GM12878 (cell line): Measurements from ENCODE around the gene C10orf90. TPM values are rescaled to one million over a fixed set of nuclear protein-coding genes. Genes with fewer than 3 reads are reported as not detected.

Source experiments
- ATAC-seq: fragments of 200-7000 bp; cut with Tn5 transposase; 3 replicates; pipeline ENCODE4 v1.9.1; 2020; ENCODE audit warnings: mild to moderate bottlenecking, moderate library complexity
- BruUV-seq: library from RNA; stranded (reverse); fragments of 400-500 nt; replicated peaks from 2 replicates; lab custom pipeline; 2021; lab: Mats Ljungman, UMichigan
- CTCF ChIA-PET: fragments of 300-600 bp; sonication (Branson Sonifier 250); formaldehyde crosslinking; extraction: SDS; loops from one replicate; lab custom pipeline; 2021; ENCODE audit warnings: inconsistent platforms; lab: Yijun Ruan, JAX
- POLR2A ChIA-PET: fragments of 350-600 bp; formaldehyde crosslinking; extraction: SDS; loops from one replicate; lab custom pipeline; 2021; ENCODE audit warnings: inconsistent platforms; lab: Charles Lee
- RAD21 ChIA-PET: fragments of 300-600 bp; sonication (Branson Sonifier 250); formaldehyde crosslinking; loops from one replicate; lab custom pipeline; 2023; ENCODE audit warnings: antibody characterized with exemption; ENCODE audit not compliant: unreplicated experiment; lab: Charles Lee
- SMC1A ChIA-PET: fragments of 300-600 bp; sonication (Branson Sonifier 250); formaldehyde crosslinking; loops from one replicate; lab custom pipeline; 2023; ENCODE audit not compliant: unreplicated experiment, uncharacterized antibody; lab: Charles Lee
- DNase-seq: peaks from one replicate; pipeline ENCODE4 v3.0.0-alpha.2; 2011; ENCODE audit warnings: low read depth, low spot score
- FAIRE-seq: peaks from 3 replicates; lab custom pipeline; 2011; peaks lifted over from hg19 to GRCh38; lab: Jason Lieb, UNC
- H2AFZ ChIP-seq: 2 replicates; pipeline ENCODE4 v1.6.0; 2011; ENCODE audit warnings: low read depth, low read length, control low read depth; ENCODE audit not compliant: control insufficient read depth
- H3K27ac ChIP-seq: 2 replicates; pipeline ENCODE4 v1.5.1; 2011; ENCODE audit warnings: control low read depth; ENCODE audit not compliant: control insufficient read depth, insufficient read depth
- H3K27me3 ChIP-seq, 2 experiments: replicated peaks in 1 of 2; 2 replicates each; pipeline versions ENCODE4 v1.6.0 to v1.6.1; 2011; ENCODE audit warnings: low read length in 1 of 2; ENCODE audit not compliant: control insufficient read depth in 2 of 2, insufficient read depth in 2 of 2
- H3K36me3 ChIP-seq, 2 experiments: 2 replicates each; pipeline ENCODE4 v1.5.1; 2011; ENCODE audit warnings: low read length in 1 of 2; ENCODE audit not compliant: control insufficient read depth in 2 of 2, insufficient read depth in 2 of 2
- H3K4me1 ChIP-seq: 2 replicates; pipeline ENCODE4 v1.6.1; 2011; ENCODE audit warnings: mild to moderate bottlenecking, low read length, moderate library complexity, mixed read lengths; ENCODE audit not compliant: control insufficient read depth, insufficient read depth
- H3K4me2 ChIP-seq: 2 replicates; pipeline ENCODE4 v1.6.0; 2011; ENCODE audit warnings: control low read depth; ENCODE audit not compliant: control insufficient read depth, insufficient read depth
- H3K4me3 ChIP-seq: fragments of 200-600 bp; sonication (generic); 2 replicates; pipeline ENCODE4 v1.5.1; 2016
- H3K79me2 ChIP-seq: 2 replicates; pipeline ENCODE4 v1.6.0; 2011; ENCODE audit warnings: low read length; ENCODE audit not compliant: control insufficient read depth, insufficient read depth
- H3K9ac ChIP-seq: 2 replicates; pipeline ENCODE4 v1.8.0; 2011; ENCODE audit warnings: low read length, control low read depth, mixed read lengths; ENCODE audit not compliant: control insufficient read depth, insufficient read depth
- H3K9me3 ChIP-seq: replicated peaks from 3 replicates; pipeline ENCODE4 v1.5.1; 2011; ENCODE audit warnings: mild to moderate bottlenecking, low read length; ENCODE audit not compliant: control insufficient read depth, insufficient read depth
- H4K20me1 ChIP-seq: 2 replicates; pipeline ENCODE4 v1.6.0; 2011; ENCODE audit not compliant: control insufficient read depth, insufficient read depth
- CREM ChIP-seq: IDR thresholded peaks from 2 replicates; pipeline ENCODE4 v1.6.1; 2014; ENCODE audit warnings: antibody characterized with exemption, low read depth
- E4F1 ChIP-seq: fragments of 450-650 bp; IDR thresholded peaks from 2 replicates; pipeline ENCODE4 v1.6.1; 2018; ENCODE audit warnings: borderline replicate concordance, mild to moderate bottlenecking; ENCODE audit not compliant: partially characterized antibody
- EP300 ChIP-seq, 2 experiments: fragments of 150-350 bp in 1 of 2; IDR thresholded peaks; 2 replicates each; pipeline ENCODE4 v1.6.1; 2011 to 2012; ENCODE audit warnings: low read depth in 2 of 2, low read length in 2 of 2, borderline replicate concordance in 1 of 2, improper control_type of control experiment in 1 of 2, inconsistent platforms in 1 of 2; ENCODE audit not compliant: control insufficient read depth in 1 of 2
- GABPA ChIP-seq: IDR thresholded peaks from 2 replicates; pipeline ENCODE4 v1.6.1; 2014; ENCODE audit warnings: antibody characterized with exemption, low read depth, mild to moderate bottlenecking, inconsistent platforms
- IRF5 ChIP-seq: fragments of 450-650 bp; IDR thresholded peaks from 2 replicates; pipeline ENCODE4 v1.6.1; 2017; ENCODE audit warnings: borderline replicate concordance
- JUNB ChIP-seq: IDR thresholded peaks from 2 replicates; pipeline ENCODE4 v1.6.1; 2016; ENCODE audit warnings: antibody characterized with exemption, mild to moderate bottlenecking
- MAX ChIP-seq: IDR thresholded peaks from 2 replicates; pipeline ENCODE4 v1.6.1; 2012; ENCODE audit warnings: low read depth, low read length, improper control_type of control experiment
- MTA2 ChIP-seq: fragments of 450-650 bp; IDR thresholded peaks from 2 replicates; pipeline ENCODE4 v1.6.1; 2016; ENCODE audit warnings: low read depth, mild to moderate bottlenecking, moderate library complexity
- MYC ChIP-seq: IDR thresholded peaks from 2 replicates; pipeline ENCODE4 v1.6.1; 2011; ENCODE audit warnings: mild to moderate bottlenecking, low read length, moderate library complexity, inconsistent platforms; ENCODE audit not compliant: insufficient read depth, insufficient replicate concordance, insufficient read length, severe bottlenecking
- RAD51 ChIP-seq: fragments of 450-650 bp; IDR thresholded peaks from 2 replicates; pipeline ENCODE4 v1.6.1; 2016; ENCODE audit warnings: moderate library complexity, mild to moderate bottlenecking, inconsistent platforms
- SMAD1 ChIP-seq: fragments of 450-650 bp; IDR thresholded peaks from 2 replicates; pipeline ENCODE4 v1.6.1; 2018; ENCODE audit warnings: mild to moderate bottlenecking, low read depth; ENCODE audit not compliant: partially characterized antibody
- SRF ChIP-seq, 2 experiments: IDR thresholded peaks; 2 replicates each; pipeline ENCODE4 v1.6.1; 2011; ENCODE audit warnings: low read depth in 2 of 2, low read length in 2 of 2, mild to moderate bottlenecking in 1 of 2, moderate library complexity in 1 of 2
- TARDBP ChIP-seq: IDR thresholded peaks from 2 replicates; pipeline ENCODE4 v1.6.1; 2016; ENCODE audit warnings: borderline replicate concordance
- ZBED1 ChIP-seq: IDR thresholded peaks from 2 replicates; pipeline ENCODE4 v1.6.1; 2016; ENCODE audit warnings: borderline replicate concordance
- ZNF384 ChIP-seq: IDR thresholded peaks from 2 replicates; pipeline ENCODE4 v1.6.1; 2012; ENCODE audit warnings: low read depth, mild to moderate bottlenecking, low read length, improper control_type of control experiment, borderline replicate concordance
- WGBS: methylation state at CpG from one replicate; pipeline ENCODE4 v1.1.6; 2016; ENCODE audit warnings: low lambda C conversion rate; ENCODE audit not compliant: insufficient replicate concordance, insufficient coverage; ENCODE audit errors: missing lambda C conversion rate; 5-methylcytosine and 5-hydroxymethylcytosine counted together
- in situ Hi-C: fragments of 300-500 bp; cut with MboI; formaldehyde crosslinking; loops from 9 replicates; pipeline ENCODE4 v1.14.3; 2018; ENCODE audit warnings: mixed read lengths
- intact Hi-C: fragments of 100-400 bp; cut with micrococcal nuclease; formaldehyde crosslinking; loops from one replicate; pipeline ENCODE4 v1.14.2; 2022; ENCODE audit not compliant: unreplicated experiment
- polyA plus RNA-seq, 11 experiments: library from polyadenylated mRNA; depleted of rRNA in 4 of 11; unstranded in 6 of 11; stranded (reverse) in 5 of 11; fragments of >200 nt; fragmentation: Nextera tagmentation in 4 of 11; fragmentation: Illumina TruSeq in 1 of 11; extraction: Ambion mirVana in 4 of 11; extraction: Trizol in 1 of 11; gene quantifications; 1 replicate in 1 of 11; 2 replicates in 10 of 11; pipeline versions ENCODE4 v1.2.1 to v1.2.3, GENCODE V29; 2011 to 2016; ENCODE audit warnings: inconsistent platforms in 2 of 11, missing spikeins in 2 of 11, low read depth in 1 of 11
- total RNA-seq, 4 experiments: library from RNA; depleted of rRNA in 3 of 4; stranded (reverse); fragments of >200 nt in 3 of 4; fragmentation: Illumina TruSeq in 1 of 4; extraction: Trizol in 1 of 4; gene quantifications; 2 replicates each; pipeline versions ENCODE4 v1.2.1 to v1.2.3, GENCODE V29; 2013 to 2021
- TF ChIP-seq, protein P1 (sequence below): IDR thresholded peaks from 2 replicates; pipeline ENCODE4 v1.6.1; 2011; ENCODE audit warnings: low read depth, mild to moderate bottlenecking, low read length, moderate library complexity, borderline replicate concordance; ENCODE audit errors: extremely low read depth

C10orf90 gene
- total and polyA plus RNA-seq, 10 of the 15 experiments (the other 5 are each of a cell fraction or from before 2014, with no cell fraction given): 0.04 TPM; not detected in 9

DNA sequence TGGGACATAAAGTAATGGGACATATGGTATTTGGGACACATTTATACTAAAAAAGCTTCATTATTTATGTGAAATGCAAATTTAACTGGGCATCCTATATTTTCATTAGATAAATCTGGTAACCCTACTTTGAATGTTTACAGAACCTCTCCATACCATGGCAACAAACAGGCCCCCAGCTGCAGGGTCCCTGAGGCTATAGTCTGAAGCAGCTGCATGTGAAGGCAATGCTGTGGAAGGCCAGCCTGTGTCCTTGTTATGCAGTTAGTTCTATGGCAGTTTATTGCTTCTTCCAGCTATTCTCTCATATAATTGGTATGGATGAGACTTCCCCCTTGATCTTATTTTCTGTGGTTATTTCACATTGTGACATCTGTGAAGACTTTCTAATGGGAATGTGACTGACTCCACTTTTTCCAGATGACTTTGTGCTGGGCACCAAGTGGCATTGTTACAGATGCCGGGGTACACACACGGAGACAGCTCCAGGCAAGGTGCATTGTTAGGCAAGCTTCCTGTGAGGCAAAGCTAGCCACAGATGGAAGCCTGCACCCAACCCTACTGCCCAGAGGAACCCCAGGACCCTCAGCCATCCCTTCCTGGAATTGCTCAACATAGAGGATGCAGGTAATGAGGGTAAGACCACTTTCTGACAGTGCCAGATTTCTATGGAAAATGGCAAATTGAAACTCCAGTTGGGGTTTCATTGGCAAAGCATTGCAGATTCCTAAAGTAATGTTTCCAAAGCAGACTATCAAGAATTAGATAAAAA, 232.7 kb downstream of the C10orf90 start:
- ATAC-seq (no peak), FAIRE-seq (no peak), DNase-seq (no peak)
- RAD21 ChIA-PET: no interaction called here
- Histone ChIP-seq H2AFZ (no peak overlapping the region), H3K79me2 (no peaks in the 10 kb centered on the region), H3K9ac (no peak overlapping the region), H3K36me3 (no peaks in the 10 kb centered on the region), H3K4me2 (no peak overlapping the region), H3K4me1 (no peaks in the 10 kb centered on the region), H3K9me3 (no peaks in the 10 kb centered on the region), H3K27me3 (no peaks in the 10 kb centered on the region), H3K27ac (no peak overlapping the region), H3K4me3 (no peak overlapping the region), H4K20me1 (no peaks in the 10 kb centered on the region)
- SMC1A ChIA-PET: no interaction called here
- CTCF ChIA-PET: no interaction called here
- TF ChIP-seq TARDBP (no peak), SRF (IDR thresholded peaks at IDR 0.05; ENCODE audit: low read depth in 2 of 2, low read length in 2 of 2) (no peak), GABPA (no peak), JUNB (no peak), SMAD1 (no peak), RAD51 (no peak), MTA2 (no peak), ZNF384 (no peak), EP300 (IDR thresholded peaks at IDR 0.05; ENCODE audit: borderline replicate concordance in 1 of 2, control insufficient read depth in 1 of 2, low read depth in 2 of 2, low read length in 2 of 2) (no peak), ZBED1 (no peak), CREM (no peak), IRF5 (no peak), MYC (no peak), E4F1 (no peak), MAX (no peak)
- TF ChIP-seq, protein P1, sequence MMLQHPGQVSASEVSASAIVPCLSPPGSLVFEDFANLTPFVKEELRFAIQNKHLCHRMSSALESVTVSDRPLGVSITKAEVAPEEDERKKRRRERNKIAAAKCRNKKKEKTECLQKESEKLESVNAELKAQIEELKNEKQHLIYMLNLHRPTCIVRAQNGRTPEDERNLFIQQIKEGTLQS: no peak
- in situ Hi-C loops (no loop called here), intact Hi-C loops (no loop called here)
- WGBS: 52% methylated on average over 2 of the region's 2 CpGs
- BruUV-seq: no TSS peak
- POLR2A ChIA-PET: no interaction called here
